Stimulated activated CD4-positive, alpha-beta T cell treated with anti-CD3 and anti-CD28 coated beads, Interleukin-15, amount 100 ng/mL, for 1 hour (primary cell): ENCODE results near the gene IL17REL.
A peak's percentile ranks its signal among the peaks of the same experiment; 100 is the strongest.

Experiments
- DNase-seq, 2 donors: peaks; one replicate each; pipeline ENCODE4 v3.0.0-alpha.2; 2020; ENCODE audit warnings: low read depth in 1 of 2, low spot score in 1 of 2

IL17REL gene

DNA sequence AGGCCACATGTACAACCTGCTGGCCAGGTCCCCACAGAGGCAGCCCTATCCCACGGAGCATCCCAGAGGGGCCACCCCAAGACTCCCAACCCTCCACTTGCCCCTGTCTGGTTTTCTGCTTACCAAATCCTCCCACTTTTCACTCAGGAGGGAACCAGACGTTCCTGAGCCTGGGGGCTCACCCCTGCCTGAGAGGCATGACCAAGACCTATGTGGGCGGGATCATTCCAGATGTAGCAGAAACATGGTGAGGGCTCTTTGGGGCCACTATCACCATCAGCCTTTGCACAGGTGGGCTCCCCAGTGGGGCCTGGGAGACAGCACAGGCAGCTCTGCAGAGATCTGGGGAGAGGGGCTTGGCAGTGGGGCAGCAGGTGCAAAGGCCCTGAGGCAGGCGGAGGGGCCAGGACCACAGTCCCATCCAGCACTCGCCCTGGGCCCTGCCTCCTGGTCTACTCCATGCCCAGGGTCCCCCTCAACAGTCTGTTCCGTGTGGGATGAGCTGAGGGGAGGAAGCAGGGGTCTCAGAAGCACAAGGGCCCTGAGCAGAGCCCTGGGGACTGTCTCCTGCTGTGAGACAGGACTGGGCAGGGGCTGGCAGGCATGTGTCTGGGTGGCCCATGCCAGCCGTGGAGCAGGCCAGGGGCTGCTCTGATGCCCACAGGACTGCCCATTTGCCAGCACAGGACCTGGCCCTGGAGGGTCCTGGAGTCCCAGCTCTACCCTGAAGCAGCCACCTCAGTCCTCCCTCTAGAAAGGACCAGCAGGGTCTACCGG, 42.6 kb downstream of the IL17REL start:
- no peak for DNase-seq

DNA sequence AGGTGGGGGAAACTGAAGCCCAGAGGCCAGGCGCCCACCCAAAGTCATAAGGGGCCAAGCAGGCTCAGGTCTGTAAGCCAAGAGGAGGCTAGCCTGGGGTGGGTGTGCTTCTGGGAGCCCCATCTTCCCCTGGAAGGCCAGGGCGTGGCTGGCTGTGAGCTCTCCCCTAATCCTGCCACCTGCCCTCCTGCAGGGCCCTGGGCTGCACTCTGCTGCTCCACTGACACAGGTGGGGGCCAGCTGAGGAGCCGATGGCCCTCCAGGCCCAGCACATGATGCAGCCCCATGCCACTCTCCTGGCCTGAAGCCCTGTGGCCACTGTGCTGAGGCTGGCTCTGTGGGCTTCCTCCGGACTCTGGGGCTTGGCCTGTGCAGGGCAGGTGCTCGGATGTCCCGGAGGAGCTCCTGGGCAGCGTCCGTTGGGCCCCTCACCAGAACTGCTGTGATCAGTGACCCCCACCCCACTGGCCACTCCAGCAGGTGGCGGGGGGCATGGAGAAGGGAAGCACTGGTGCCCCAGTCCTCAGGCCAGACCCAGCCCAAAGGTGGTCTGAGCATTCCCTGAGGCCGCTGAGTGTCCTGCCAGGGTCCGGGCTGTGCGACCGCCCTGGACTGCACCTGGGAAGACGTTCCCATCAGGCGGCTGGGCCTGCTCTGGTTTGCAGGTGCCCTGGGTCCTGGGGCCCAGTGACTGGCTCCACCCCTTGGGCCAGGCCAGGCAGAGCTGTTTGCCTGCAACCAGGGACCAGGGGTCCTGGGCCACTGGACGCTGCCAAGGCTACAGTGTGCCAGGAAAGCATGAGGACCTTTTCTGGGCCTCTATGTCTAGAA, 43.5 kb downstream of the IL17REL start:
- DNase-seq = no peak

DNA sequence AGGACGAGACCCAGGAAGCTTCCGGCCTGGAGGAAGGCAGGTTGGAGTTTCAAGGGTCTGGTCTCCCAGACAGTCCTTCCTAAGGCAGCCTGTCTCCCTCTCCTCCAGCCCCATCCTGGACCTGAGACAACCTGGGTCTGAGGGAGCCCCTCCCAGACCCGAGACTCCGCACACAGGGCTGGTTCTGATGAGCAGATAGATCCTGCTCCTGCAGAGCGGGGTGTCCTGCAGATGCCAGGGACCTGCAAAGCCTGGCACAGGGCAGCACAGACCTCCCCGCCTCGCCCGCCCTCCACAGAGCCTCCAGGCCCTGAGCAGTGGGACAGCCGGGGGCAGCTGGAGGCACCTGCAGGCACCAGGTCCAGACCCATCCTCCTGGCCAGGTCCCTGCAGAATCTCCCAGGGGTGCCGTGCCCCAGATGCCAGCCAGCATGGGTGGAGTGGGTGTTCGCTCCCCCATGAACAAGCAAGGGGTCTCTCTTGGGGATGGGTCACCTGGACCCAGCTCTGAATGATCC, 44.2 kb downstream of the IL17REL start:
- no peak for DNase-seq

DNA sequence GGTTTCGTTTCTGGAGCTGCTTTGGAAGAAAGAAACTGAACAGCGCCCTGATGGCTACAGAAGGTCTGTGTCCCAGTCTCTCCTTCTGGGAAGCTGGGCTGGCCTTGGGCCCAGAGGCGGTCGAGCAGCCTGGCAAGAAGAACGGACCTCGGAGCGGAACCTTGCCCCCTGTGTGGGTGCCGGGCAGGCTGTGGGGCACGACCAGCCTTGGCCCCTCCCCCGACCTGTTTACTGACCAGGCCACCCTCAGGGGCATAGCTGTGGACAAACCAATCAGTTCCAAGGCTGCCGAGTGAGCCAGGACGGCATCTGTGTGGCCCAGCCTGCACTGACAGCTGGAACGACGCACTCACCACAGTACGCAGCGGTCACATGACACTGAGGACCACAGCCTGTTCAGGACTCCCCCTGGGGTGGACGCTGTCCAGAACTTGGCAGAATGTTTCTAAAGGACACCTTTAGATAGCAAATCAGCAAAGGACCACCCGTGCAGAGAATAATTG, 44.8 kb downstream of the IL17REL start:
- DNase-seq = no peak

DNA sequence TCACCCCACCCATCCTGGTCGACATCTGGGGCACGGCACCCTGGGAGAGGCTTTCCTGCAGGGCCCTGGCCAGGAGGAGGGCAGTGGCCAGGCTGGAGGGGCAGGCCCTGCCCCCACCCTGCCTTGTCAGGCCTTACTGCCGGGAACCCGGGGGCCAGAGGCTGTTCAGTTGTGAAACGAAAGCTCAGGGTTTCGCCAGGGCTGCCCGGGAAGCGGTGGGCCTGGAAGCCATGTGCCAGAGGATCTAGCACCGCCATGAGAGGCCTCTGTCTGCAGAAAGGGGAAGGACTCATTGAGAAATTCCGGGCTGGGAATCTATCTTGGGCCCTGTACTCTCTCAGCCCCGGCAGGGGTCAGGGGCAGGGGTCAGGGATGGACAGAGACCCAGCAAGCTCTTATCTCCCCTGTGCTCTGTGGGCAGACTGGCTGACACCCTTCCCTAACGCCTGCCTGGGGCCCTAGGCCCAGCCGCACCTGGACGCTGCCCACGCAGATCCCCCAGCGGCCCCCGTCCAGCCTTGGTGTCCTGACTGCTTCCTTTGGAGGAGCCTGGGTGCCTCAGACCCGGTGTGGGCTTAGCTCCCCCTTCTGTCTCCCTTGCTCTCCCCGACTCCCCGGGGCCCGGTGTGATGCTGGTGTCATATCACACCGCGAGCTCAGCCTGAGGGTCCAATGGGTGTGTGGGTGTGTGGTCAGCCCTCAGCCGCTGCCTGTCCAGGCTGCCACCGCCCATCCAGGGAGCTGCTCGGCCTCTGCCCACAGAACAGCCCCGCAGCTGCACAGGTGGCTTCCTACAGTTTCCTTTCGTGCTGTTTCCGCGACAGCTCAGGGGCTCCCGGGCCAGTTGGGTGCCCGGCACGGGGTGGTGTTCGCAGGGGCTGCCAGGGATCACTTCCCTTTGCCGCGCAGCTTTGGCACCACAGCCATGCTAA, 45.5 kb downstream of the IL17REL start:
- no peak for DNase-seq

DNA sequence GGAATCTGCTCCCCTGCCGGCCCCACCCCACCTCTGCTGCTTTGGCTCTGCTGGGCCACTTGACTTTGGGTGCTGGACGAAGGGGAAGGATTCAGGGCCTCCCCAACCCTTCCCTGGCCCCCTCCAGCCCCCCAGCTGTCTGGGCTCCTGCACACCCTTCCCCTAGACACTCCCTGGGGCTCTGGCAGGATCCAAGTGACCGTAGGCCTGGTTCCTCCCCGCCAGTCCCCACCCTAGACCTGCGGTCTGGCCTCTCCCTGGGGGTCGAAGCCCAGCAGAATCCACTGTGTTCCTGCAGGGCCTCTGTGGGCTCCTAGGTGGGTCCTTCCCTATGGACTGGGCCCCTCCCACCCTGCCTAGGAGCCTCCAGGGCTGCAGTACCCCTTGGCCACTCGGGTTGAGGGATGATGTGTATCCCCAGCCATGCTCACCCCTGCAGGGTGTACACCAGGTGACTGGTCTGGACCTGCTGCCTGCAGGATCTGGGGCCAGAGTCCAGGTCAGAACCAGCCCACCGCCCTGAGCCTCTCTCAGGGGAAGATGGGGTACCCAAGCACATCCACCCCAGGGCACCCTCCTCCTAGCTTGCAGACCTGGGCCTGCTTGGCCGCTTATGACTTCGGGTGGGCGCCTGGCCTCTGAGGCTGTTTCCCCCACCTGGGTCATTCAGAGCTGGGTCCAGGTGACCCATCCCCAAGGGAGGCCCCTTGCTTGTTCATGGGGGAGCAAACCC, 46.4 kb downstream of the IL17REL start:
- DNase-seq = no peak

DNA sequence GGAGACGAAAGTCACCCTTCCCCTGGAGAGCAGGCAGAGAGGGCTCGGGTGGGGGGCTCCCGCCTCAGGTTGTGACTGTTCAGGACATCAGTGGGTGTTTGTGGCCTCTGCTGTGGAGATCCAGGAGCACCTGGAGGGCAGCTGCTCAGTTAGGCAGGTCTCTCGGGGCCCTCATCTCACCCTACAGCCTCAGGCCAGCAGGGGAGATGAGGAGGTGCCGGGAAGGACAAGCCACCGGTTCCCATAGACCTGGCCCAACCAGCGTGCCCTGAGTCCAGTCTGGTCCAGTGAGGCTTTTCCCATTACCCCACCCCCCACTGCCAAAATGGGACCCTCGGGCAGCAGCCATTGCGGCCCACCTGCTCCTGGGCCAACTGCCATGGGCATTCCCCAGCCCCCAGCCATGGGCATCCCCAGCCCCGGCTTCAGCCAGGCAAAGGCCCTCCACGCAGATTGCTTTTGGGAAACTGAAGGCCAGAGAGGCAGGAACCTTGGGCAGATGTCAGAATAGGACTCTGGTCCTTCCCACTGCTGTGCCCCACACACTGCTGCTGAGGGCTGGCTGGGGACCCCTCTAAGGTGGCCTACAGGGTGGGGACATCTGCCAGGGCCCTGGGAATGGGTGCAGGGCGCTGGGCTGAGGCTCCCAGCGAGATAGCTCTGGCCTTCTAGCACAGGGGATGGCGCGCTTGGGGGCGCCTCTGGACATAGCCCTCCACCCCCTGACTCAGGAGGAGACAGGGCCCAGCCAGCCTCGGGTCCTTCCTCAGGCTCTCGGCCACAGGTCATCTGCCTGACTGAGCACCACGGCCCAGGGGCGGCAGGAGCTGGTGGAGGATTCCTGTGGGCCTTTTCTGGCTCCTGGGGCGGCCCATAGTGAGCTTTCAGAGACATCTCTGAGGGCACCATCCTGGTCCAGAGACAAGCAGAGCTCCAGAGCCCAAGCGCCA, 47.2 kb downstream of the IL17REL start:
- no peak for DNase-seq

DNA sequence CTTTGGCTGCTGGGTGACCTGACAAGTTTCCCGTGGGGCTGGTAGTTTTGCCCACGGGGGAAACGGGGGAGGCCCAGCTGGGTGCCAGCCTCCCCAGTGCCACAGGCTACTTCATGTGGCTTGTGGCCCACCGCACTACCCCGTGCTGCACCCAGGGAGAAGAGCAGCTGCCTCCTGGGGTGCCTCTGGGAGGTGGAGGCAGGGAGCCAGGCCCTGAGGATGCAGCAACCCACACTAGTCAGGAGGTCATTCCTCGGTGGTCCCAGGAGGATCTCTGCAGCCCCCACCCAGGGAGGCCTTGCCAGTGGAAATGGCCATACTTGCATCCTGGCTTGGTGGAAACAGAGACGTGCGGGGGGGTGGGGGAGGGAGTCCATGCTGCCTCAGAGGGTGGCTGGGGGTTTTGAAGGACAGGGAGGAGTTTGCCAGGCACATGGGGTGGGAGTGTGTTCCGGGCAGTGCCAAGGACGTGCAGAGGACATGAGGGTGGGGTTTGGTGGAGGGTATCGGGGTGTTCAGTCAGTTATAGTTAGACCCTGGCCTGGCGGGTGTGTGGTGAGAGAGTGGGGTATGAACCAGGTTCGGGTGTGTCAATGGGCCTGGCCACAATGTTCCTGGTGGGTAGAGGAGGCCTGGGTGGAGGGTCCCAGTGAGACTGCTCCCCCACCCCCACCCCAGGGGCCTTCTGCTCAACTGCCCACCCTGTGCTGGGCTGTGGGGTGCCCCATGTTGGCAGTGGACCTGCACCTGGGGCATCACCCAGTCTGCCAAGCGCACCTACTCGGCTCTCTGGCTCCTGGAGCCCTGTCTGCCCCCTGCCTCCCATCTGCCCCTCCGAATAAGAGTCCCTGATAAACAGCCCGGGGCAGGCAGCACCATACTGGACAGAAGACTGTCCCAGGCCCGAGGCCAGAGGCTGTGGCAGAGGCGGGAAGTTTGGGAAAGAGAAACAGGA, 48.2 kb downstream of the IL17REL start:
- DNase-seq = no peak

DNA sequence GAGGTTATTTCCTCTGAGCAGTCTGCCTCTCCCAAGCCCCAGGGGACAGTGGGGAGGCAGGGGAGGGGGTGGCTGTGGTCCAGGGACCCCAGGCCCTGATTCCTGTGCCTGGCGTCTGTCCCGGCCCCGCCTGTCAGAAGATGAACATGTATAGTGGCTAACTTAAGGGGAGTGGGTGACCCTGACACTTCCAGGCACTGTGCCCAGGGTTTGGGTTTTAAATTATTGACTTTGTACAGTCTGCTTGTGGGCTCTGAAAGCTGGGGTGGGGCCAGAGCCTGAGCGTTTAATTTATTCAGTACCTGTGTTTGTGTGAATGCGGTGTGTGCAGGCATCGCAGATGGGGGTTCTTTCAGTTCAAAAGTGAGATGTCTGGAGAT, 48.9 kb downstream of the IL17REL start:
- DNase-seq = peak in 1 of 2 donors; percentile 1

DNA sequence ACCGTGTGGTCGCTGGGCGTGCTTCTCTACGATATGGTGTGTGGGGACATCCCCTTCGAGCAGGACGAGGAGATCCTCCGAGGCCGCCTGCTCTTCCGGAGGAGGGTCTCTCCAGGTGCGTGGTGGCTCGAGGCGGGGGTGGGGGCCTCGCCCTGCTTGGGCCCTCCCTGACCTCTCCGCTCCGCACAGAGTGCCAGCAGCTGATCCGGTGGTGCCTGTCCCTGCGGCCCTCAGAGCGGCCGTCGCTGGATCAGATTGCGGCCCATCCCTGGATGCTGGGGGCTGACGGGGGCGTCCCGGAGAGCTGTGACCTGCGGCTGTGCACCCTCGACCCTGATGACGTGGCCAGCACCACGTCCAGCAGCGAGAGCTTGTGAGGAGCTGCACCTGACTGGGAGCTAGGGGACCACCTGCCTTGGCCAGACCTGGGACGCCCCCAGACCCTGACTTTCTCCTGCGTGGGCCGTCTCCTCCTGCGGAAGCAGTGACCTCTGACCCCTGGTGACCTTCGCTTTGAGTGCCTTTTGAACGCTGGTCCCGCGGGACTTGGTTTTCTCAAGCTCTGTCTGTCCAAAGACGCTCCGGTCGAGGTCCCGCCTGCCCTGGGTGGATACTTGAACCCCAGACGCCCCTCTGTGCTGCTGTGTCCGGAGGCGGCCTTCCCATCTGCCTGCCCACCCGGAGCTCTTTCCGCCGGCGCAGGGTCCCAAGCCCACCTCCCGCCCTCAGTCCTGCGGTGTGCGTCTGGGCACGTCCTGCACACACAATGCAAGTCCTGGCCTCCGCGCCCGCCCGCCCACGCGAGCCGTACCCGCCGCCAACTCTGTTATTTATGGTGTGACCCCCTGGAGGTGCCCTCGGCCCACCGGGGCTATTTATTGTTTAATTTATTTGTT, 49.6 kb downstream of the IL17REL start:
- DNase-seq = peak in 1 of 2 donors; percentile 1

DNA sequence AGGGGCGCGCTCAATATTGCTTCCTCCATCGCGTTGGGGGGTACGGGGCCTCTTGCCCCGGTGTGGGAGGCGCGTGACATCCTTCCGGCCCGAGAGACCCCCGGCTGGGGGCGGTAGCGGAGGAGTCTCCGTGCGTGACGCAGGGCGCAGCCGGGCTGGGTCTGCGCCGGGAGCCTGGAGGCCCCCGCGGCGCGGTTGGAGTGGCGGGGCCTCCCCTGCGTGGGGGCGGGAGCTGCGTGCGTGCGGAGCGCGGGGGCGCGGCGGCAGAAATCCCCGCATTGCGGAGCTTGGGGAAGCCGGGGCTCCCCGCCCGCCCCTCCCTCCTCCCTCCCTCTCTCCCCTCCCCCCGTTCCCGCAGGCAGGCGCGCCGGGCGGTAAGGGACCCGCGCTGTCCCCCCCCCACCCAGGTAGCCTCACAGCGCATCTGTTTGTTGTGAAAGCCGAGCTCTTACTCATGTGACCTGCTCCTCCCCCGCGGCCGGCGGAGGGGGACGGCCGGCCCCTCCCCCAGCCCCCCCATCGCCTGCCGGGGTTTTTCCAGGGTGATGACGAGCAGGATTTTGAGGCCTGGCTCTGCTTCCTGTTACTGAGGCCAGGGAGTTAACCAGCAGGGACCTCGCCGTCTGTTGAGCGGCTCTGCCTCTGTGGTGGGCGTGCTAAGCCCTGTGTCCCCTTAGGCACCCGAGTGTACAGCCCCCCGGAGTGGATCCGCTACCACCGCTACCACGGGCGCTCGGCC, 50.4 kb downstream of the IL17REL start:
- DNase-seq = peak; percentile 65 to 87

DNA sequence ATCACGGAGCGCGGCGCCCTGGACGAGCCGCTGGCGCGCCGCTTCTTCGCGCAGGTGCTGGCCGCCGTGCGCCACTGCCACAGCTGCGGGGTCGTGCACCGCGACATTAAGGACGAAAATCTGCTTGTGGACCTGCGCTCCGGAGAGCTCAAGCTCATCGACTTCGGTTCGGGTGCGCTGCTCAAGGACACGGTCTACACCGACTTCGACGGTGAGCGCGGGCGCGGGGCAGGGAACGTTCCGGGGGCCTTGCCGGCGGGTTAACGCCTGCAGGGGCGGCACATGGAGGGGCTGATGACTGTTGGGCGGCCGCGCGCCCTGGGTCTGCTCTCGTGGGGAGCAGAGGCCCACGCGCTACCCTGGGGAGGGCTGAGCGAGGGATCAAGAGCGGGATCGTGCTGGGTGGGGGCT, 51.0 kb downstream of the IL17REL start:
- DNase-seq = no peak

DNA sequence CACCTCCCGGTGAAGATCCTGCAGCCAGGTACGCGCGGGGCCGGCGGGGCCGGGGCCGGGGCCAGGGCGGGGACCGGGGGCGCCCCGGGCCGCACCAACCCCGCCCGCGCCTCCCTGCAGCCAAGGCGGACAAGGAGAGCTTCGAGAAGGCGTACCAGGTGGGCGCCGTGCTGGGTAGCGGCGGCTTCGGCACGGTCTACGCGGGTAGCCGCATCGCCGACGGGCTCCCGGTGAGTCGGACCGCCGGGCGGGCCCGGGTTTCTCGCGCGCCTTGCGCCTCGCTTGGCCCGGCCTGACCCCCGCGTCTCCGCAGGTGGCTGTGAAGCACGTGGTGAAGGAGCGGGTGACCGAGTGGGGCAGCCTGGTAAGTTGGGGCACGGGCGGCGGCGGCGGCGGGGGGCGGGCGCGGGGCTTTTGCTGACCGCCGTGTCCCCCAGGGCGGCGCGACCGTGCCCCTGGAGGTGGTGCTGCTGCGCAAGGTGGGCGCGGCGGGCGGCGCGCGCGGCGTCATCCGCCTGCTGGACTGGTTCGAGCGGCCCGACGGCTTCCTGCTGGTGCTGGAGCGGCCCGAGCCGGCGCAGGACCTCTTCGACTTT, 51.5 kb downstream of the IL17REL start:
- no peak for DNase-seq

DNA sequence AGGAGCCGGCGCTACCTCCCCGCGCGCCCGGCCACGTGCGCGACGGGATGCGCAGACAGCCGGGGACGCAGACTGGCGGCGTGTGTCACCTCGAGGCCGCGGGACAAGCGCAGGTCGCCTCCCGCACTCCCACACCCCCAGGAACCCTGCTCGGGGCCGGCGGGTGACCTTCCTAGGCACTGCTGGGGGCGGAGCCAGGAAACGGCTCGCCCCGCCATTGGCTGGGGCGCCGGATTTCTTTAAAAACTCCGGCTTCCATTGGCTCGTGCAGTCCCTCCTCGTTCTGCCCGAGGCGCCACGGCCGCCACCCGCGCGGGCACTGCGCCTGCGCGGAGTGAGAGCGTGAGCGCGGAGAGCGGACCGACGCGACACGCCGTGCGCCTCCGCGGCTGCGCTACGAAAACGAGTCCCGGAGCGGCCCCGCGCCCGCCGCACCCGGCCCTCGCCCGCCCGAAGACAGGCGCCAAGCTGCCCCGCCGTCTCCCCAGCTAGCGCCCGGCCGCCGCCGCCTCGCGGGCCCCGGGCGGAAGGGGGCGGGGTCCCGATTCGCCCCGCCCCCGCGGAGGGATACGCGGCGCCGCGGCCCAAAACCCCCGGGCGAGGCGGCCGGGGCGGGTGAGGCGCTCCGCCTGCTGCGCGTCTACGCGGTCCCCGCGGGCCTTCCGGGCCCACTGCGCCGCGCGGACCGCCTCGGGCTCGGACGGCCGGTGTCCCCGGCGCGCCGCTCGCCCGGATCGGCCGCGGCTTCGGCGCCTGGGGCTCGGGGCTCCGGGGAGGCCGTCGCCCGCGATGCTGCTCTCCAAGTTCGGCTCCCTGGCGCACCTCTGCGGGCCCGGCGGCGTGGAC, 52.2 kb downstream of the IL17REL start, which contains the start of gene PIM3:
PIM3 (plus strand) TSS at position 614 of the 846 bp plus-strand sequence; CDS start at position 790, 176 bp downstream.
- DNase-seq = peak; percentile 84 to 86

DNA sequence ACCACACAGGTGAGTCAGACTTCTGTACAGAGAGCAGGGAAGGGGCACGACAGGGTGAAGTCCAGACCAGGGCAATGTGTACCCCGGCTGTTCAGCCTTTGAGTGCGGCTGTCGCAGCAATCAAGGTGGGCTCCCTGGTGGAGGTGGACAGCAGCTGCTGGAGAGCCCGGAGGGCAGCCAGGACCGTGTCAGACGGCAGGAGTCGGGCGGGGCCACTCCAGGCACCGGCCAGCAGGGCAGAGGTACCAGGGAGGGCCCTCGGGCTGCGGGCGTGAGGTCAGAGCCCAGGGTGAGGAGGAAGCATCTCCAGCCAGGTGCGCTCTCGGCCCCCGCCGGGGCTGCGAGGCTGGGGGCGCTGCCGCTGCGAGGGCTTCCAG, 52.8 kb downstream of the IL17REL start:
- peak in 1 of 2 donors; percentile 36 for DNase-seq
